ENCODE data around the gene PSD2.

DNA sequence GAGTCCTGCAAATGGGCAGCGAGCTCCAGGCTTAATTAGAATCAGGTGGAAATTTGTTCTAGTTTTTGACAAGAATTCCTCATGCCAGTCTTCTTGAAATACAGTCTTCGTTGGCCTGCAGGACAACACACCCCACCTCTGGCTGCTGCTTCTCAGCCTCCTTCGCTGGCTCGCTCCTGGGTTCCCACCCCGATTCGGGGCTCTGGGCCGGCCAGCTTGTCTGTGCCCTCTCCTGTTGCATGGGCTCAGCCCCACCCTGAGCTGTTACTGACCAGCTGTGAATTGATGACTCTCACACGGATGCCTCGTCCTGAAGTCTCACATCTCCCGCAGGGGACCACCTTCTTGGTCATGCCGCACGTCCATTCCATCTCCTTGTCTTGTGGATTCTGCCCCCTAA lies 21.0 kb downstream of the PSD2 start:
- TF ChIP-seq, protein P1, sequence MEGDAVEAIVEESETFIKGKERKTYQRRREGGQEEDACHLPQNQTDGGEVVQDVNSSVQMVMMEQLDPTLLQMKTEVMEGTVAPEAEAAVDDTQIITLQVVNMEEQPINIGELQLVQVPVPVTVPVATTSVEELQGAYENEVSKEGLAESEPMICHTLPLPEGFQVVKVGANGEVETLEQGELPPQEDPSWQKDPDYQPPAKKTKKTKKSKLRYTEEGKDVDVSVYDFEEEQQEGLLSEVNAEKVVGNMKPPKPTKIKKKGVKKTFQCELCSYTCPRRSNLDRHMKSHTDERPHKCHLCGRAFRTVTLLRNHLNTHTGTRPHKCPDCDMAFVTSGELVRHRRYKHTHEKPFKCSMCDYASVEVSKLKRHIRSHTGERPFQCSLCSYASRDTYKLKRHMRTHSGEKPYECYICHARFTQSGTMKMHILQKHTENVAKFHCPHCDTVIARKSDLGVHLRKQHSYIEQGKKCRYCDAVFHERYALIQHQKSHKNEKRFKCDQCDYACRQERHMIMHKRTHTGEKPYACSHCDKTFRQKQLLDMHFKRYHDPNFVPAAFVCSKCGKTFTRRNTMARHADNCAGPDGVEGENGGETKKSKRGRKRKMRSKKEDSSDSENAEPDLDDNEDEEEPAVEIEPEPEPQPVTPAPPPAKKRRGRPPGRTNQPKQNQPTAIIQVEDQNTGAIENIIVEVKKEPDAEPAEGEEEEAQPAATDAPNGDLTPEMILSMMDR (conservative IDR thresholded peaks at IDR 0.05; ENCODE audit: low read depth in 2 of 2) = no peak
- TF ChIP-seq CREB1 (CRISPR knock-in tag; IDR thresholded peaks at IDR 0.05; ENCODE audit: low read depth) (no peak), EZH2 (IDR thresholded peaks at IDR 0.05; ENCODE audit: low read depth, unreplicated experiment) (no peak), POLR2AphosphoS5 (IDR thresholded peaks at IDR 0.05; ENCODE audit: low read depth) (no peak), JUNB (IDR thresholded peaks at IDR 0.05; ENCODE audit: unreplicated experiment) (no peak), NANOG (IDR thresholded peaks at IDR 0.05; ENCODE audit: borderline replicate concordance) (no peak), EZH2phosphoT487 (IDR thresholded peaks at IDR 0.05; ENCODE audit: unreplicated experiment) (no peak), ZNF331 (CRISPR knock-in tag; IDR thresholded peaks at IDR 0.05; ENCODE audit: low read depth) (no peak), ZNF114 (CRISPR knock-in tag; IDR thresholded peaks at IDR 0.05) (no peak), STAT1 (IDR thresholded peaks at IDR 0.05; ENCODE audit: unreplicated experiment) (no peak)
- TF ChIP-seq, protein P2, sequence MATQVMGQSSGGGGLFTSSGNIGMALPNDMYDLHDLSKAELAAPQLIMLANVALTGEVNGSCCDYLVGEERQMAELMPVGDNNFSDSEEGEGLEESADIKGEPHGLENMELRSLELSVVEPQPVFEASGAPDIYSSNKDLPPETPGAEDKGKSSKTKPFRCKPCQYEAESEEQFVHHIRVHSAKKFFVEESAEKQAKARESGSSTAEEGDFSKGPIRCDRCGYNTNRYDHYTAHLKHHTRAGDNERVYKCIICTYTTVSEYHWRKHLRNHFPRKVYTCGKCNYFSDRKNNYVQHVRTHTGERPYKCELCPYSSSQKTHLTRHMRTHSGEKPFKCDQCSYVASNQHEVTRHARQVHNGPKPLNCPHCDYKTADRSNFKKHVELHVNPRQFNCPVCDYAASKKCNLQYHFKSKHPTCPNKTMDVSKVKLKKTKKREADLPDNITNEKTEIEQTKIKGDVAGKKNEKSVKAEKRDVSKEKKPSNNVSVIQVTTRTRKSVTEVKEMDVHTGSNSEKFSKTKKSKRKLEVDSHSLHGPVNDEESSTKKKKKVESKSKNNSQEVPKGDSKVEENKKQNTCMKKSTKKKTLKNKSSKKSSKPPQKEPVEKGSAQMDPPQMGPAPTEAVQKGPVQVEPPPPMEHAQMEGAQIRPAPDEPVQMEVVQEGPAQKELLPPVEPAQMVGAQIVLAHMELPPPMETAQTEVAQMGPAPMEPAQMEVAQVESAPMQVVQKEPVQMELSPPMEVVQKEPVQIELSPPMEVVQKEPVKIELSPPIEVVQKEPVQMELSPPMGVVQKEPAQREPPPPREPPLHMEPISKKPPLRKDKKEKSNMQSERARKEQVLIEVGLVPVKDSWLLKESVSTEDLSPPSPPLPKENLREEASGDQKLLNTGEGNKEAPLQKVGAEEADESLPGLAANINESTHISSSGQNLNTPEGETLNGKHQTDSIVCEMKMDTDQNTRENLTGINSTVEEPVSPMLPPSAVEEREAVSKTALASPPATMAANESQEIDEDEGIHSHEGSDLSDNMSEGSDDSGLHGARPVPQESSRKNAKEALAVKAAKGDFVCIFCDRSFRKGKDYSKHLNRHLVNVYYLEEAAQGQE (IDR thresholded peaks at IDR 0.05; ENCODE audit: unreplicated experiment) = no peak
- TF ChIP-seq, protein P3, sequence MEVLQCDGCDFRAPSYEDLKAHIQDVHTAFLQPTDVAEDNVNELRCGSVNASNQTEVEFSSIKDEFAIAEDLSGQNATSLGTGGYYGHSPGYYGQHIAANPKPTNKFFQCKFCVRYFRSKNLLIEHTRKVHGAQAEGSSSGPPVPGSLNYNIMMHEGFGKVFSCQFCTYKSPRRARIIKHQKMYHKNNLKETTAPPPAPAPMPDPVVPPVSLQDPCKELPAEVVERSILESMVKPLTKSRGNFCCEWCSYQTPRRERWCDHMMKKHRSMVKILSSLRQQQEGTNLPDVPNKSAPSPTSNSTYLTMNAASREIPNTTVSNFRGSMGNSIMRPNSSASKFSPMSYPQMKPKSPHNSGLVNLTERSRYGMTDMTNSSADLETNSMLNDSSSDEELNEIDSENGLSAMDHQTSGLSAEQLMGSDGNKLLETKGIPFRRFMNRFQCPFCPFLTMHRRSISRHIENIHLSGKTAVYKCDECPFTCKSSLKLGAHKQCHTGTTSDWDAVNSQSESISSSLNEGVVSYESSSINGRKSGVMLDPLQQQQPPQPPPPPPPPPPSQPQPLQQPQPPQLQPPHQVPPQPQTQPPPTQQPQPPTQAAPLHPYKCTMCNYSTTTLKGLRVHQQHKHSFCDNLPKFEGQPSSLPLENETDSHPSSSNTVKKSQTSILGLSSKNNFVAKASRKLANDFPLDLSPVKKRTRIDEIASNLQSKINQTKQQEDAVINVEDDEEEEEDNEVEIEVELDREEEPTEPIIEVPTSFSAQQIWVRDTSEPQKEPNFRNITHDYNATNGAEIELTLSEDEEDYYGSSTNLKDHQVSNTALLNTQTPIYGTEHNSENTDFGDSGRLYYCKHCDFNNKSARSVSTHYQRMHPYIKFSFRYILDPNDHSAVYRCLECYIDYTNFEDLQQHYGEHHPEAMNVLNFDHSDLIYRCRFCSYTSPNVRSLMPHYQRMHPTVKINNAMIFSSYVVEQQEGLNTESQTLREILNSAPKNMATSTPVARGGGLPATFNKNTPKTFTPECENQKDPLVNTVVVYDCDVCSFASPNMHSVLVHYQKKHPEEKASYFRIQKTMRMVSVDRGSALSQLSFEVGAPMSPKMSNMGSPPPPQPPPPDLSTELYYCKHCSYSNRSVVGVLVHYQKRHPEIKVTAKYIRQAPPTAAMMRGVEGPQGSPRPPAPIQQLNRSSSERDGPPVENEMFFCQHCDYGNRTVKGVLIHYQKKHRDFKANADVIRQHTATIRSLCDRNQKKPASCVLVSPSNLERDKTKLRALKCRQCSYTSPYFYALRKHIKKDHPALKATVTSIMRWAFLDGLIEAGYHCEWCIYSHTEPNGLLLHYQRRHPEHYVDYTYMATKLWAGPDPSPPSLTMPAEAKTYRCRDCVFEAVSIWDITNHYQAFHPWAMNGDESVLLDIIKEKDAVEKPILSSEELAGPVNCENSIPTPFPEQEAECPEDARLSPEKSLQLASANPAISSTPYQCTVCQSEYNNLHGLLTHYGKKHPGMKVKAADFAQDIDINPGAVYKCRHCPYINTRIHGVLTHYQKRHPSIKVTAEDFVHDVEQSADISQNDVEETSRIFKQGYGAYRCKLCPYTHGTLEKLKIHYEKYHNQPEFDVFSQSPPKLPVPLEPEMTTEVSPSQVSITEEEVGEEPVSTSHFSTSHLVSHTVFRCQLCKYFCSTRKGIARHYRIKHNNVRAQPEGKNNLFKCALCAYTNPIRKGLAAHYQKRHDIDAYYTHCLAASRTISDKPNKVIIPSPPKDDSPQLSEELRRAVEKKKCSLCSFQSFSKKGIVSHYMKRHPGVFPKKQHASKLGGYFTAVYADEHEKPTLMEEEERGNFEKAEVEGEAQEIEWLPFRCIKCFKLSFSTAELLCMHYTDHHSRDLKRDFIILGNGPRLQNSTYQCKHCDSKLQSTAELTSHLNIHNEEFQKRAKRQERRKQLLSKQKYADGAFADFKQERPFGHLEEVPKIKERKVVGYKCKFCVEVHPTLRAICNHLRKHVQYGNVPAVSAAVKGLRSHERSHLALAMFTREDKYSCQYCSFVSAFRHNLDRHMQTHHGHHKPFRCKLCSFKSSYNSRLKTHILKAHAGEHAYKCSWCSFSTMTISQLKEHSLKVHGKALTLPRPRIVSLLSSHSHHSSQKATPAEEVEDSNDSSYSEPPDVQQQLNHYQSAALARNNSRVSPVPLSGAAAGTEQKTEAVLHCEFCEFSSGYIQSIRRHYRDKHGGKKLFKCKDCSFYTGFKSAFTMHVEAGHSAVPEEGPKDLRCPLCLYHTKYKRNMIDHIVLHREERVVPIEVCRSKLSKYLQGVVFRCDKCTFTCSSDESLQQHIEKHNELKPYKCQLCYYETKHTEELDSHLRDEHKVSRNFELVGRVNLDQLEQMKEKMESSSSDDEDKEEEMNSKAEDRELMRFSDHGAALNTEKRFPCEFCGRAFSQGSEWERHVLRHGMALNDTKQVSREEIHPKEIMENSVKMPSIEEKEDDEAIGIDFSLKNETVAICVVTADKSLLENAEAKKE (CRISPR knock-in tag; IDR thresholded peaks at IDR 0.05) = no peak
